ENCODE results near the gene BCAS3.

- TF ChIP-seq CTCF (IDR thresholded peaks at IDR 0.05; ENCODE audit: low read depth, low read length, poor library complexity, severe bottlenecking) (no peak), EZH2phosphoT487 (IDR thresholded peaks at IDR 0.05; ENCODE audit: borderline replicate concordance, low read length) (no peak)
Measured at GRCh38 chr17:61354895-61355874, 677.5 kb downstream of the BCAS3 start.

Data from DOHH2 (cell line).